Hippocampal formation (tissue), 2 donors: Measurements from ENCODE around the gene LZTFL1.

Source experiments
- DNase-seq, 2 donors: peaks; one replicate each; lab custom pipeline; 2025; lab: John Stamatoyannopoulos, UW

The LZTFL1 gene

DNA sequence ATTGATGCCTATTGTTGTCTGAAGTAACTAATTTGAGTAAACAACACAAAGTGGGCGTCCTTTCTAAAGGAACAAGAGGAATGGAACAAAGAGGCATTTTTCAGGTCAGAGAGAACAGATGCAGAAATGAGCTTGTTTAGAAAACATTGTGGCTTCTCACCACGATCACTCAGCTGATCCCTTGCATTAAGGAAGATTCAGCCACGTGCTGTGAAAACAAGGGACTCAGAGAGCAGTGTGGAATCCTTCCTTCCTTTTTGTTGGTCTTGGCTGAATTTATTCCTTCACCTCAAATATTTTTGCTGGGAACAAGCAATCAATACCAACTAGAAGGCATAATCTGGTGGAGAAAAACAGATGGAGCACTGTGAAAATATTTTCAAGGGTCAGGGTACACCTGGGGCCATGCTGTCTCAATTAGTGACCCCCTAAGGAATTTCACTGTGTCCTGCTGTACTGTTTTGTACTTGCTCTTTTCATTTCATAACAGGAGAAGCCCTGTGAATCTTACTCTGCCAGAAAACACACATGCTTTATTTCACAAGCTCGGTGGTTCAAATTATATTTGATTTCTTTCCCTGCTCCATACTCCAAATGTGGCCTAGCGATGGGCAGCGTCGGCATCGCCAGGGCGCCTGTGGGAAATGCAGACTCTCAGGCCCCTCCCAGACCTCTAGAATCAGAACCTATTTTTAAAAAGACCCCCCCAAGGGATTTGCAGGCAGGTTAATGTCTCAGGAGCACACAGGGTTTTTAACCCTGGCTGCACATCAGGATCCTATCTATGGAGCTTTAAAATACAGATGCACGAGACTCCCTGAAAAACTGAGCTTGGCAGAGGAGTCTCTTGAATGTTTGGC lies 34.0 kb downstream of the LZTFL1 start:
- peak in 1 of 2 donors; percentile 4 for DNase-seq

DNA sequence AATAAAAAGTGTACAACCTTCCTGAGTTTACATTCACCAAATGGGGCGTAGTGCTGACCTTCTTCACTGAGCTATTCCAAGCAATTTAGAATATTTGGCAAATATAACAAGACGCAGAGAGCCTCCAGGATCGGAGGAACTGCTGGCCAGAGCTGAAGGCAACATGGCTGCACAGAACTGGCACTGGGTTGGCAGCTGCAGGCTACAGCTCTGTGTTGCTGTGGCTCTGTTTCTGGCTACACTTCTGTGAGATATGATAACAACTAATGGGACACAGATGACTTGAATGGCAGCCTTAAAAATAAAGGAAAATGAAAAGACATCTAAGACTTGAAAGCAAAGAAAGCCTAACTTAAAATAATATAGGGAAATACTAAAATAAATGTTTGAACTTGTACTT lies 34.8 kb downstream of the LZTFL1 start:
- no peak for DNase-seq

DNA sequence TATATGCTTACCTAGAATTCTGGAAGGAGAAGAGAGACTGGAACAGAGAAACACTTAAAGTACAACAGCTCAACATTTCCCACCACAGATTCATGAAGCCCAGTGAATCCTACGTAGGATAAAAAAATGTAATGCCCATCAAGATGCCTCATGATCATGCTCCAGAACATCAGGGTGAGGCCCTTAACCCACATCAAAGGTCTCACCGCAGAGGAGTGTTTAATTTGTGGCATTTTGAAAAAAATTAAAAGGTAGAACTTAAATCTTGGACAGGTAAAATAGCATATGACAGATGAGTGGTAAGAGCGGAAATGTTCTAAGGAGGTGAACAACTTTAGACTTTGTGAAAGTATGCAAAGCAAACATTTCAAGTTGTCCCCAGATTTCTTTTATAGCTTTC lies 35.8 kb downstream of the LZTFL1 start:
- DNase-seq: no peak

DNA sequence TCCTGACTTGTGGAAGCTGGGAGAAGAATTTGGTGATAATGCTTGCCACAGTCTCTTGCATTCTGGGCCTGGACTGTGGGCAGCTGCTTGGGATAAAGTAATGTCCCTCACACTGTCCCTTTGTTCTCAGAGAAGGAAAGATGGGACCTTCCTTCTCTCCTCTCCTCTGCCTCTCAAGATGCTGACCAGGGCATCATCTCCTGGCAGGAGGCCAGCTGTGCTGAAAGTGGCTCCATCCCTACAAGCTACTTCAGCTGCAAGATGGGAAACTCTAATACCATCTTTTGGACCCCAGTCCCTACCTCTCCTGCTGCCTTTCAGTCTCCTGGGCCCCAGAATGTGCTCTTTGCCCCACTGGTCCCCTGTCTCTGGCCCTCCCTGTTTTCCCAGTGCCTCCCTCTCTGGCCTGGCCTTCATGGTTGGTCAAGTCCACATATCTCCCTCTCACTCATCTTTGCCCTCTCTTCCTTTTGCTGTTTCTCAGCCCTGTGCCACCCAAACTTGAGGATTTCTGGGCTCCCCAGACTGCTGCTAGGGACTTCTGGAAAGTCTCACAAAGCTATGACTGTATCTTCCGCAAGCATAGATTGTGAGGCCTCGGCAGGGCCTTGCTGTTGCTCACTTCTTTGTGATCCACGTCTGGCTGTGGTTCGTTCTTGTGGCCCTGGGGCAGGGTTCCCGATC lies 38.5 kb downstream of the LZTFL1 start:
- DNase-seq: no peak

DNA sequence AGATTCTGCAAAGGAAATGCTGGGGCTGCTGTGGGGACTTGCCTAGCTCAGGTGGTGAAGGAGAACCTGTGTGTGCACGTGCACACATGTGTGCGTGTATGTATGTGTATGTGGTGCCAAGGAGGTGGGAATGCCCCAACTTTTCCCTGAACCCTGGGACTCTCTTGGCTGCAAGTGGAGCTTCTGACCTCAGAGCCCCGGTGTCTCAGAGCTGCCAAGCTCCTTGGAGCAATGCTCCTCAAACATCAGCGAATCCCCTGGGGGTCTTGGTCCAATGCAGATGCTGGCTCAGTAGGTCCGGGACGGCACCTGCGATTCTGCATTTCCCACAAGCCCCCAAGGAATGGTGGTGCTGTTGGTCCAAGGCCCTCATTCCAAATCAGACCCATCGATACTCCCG lies 39.8 kb downstream of the LZTFL1 start:
- DNase-seq: no peak

DNA sequence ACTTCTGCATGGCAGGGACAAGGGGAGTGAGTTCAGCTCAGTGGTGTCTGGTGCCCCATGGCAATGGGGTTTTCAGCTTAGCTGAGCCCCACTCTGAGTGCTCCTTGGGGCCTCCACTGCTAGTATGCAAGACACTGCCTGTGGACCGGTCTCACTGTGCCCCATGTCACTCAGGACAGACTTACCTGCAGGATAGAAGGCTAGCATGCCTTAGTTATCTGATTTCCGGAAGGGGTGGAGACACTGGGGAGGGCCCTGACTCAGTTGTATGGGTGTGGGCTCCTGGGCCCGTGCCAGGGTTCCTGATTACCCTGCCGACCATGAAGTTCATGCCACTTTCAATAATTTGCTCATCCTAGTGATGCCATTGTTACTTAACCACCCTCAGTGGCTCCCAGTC lies 41.3 kb downstream of the LZTFL1 start:
- no peak for DNase-seq

DNA sequence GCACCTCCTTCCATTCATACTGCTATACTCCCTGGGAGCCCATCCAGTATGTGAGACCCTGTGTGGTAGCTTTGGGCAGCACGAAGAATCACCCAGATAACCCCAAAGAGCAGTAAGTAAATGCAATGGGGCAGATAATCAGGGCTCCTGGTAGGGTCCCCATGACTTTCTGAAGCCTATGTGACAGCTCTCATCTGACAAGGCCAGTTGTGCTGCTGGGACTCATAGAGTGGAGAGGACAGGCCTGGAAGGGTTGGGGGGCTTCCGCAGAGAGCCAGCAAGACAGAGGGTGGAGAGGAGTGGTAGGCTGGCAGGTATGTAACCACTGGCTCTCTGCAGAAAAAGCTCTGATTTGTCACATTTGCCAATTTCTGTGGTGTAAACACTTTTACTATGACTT lies 42.3 kb downstream of the LZTFL1 start:
- DNase-seq: no peak

DNA sequence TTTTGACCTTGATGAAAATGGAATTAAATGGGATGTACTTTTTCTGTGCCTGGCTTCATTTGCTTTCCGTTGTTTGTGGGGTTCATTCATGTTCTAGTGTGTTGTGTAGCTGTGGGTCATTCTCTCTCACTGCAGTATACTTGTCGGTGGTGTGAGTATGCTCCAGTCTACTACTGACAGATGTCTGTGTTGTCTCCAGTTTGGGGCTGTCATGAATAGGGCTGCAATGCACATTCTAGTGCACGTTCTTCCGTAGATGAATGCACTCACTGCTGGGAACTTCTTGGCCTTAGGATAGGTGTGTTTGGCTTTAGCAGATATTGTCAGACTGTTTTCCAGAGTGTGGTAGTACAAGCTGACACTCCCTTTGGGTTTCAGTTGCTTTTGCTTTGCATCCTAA lies 43.9 kb downstream of the LZTFL1 start:
- DNase-seq: no peak

DNA sequence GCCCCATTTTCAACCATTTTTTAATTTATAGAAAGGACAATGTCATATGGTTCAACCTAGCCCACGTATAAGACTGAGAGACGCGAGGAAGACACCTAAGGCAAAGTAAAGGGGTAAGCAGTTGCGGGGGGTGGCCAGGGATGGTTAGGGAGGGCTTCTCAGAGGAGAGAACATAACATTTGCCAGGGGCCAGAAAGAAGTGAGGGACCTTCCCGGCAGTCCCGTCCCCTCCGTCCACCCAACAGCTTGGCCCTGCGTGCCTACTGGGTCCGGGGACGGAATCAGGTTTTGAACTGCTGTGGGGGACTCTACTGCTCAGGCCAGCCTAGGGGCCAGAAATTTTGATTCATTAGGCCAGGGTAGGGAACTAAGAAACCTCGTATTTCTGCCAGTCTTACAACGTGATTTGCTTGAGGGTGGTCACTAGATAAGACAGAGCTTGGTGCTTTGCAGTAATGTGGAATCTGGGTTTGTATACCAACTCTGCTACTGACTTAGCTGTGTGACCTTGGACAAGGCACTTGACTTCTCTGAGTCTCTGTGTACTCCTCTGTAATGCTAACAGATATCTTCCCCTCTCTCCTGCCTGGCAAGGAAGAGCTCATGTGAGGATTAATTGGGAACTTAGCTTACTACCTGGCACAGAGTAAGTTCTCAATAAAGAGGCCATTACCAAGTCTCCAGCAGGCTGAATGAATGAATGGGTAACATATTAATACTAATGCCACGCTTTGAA lies 44.8 kb downstream of the LZTFL1 start:
- no peak for DNase-seq

DNA sequence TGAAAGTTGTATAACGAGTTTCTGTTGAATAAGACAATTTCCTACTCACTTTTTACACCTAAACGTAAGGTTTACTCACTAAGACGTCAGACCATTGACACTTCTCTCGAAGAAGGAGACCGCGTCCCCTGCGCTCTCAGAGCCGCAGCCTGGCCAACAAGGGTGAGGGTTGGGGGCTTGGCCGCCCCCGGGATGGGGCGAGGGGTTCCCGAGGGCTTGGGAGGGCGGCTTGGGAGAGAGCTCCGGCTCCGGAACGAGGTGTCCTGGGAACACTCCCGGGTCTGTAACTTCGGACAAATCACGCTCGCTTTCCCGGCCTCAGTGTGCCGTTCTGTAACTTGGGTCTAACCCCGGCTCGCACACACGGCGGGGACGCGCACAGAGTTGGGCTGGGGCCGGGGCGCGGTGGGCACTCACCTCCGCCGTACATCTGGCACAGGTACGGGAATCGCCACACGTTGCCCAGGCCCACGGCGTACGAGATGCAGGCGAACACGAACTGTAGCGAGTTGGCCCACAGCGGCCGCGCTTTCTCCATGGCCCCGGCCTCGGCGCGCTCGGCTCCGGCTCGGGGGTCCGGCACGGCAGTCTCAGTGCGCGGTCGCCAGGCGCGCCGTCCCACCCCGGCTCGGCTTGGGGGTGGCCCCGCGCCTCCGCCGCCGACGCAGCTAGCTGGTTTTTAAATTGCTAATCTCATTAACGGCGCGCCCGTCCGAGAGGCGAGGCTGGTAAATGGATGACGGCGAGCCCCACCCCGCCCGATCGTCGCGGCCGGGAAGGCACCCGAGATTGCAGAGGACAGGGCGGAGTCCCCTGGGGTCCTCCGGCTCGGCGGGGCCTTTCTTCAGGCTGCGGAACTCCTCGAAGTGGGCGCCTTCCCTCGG lies 45.8 kb downstream of the LZTFL1 start, which contains the start of gene SLC6A20:
TSS of gene SLC6A20 (minus strand) at position 655 of the 884 bp plus-strand sequence. CDS start at position 538, 117 bp downstream.
- DNase-seq: no peak

DNA sequence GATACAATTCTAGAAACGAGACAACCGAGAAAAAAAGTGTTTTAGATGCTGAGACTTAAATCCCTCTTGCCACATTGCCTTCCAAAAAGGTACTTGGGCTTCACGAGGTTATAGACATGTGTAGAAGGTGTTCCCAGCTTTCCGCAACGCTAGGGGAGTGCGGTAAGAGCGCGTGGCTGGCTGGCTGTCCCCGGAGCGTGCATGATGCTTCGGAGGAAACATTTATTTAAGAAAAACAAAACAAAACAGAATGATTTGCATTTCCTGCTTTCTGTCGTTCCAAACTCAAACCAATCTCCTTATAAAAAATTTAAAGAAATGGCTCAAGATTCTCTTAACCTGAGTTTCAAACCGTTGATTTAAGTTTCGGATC lies 46.4 kb downstream of the LZTFL1 start:
- no peak for DNase-seq

DNA sequence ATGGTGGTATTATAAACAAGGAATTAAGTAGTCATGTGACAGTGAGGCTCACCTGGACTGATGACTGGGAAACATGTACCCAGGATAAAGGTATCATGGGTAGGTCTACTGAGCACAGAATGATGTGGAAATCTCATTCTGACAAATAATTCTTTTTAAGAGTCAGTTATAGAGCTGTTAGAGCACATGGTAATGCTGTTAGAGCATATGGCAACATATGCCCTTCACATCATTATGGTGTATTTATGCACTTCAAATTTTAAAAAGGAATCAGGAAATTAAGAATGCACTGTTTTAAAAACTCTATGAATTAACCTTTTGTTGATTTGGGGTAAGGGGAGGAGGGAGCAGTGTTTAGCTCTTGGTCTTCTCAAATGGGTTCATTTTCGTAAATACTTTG lies 47.3 kb downstream of the LZTFL1 start:
- no peak for DNase-seq

DNA sequence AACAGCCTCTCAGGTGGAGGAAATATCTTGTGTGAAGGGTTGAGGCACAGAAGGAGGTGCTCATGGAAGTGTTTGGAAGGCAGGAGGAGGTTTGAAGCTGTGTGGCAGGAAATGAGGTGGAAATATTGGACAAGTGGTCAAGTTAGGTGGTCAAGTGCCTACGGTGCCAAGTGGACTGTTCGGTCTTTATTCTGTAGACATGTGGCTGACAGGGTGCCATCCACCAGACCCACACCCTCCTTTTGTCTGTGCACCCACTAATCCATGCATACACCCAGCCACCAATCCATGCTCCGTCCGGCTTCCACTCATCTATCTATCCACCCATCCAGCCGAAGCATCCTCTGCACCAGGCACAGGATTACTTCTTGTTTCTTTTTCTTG lies 47.8 kb downstream of the LZTFL1 start:
- no peak for DNase-seq

DNA sequence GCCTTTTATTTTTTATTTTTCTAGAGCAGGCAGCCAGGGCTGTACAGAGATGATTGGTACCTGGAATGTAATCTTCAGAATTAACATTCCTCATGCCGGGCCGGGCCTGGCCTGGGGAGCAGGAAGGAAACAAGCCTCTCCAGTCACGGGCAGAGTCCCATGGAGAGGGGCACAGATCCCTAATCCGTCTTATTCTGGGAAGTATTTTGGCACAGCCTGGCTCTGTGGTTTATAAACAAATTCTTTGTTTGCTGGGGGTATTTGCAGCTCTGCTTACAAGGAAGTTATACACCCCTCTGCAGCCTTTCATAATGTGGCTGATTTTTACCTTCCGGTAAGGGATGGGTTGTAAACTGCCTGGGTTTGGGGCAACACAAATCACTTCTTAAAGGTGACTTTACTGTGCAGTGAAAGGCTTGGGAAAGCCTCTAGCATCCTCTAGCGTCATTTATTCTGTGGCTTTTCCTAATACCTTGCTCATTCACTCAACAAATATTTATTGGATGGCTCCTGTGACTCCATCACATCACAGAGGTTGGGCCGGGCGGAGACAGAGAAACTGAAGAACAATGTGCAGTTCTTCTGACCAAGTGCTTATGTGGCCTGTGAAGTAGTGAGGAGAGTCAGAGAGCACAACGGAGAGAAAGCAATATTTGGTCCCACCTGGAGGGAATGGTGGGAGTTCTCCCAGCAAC lies 48.3 kb downstream of the LZTFL1 start:
- no peak for DNase-seq

DNA sequence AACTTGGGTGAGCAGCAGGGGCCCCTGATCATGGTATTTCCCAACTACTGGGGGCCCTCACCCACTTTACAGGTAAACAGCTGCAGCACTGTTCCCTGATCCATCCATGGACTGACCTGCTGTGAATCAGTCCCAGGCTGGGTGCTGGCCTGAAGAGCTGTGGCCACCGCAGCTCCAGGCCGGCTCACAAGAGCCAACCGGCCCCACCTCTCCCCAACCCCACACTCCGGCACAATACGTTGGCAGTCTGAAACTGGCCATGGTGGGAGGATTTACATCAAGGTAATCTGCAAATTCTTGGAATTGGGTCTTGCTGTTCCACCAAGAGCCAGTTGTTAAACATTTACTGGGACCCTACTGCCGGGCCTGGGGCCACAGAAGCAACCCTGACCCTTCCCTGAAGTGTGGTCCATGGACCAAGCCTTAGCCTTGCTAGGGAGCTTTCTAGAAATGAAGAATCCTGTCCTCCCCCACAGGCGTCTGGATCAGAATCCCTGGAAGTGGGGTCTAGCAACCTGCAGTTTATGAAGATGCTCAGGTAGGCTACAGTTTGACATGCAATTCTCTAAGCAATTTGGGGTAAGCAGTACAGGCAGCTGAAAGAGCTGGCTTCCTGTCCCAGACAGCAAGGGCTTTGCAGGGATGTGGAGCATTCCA lies 49.3 kb downstream of the LZTFL1 start:
- DNase-seq: no peak

DNA sequence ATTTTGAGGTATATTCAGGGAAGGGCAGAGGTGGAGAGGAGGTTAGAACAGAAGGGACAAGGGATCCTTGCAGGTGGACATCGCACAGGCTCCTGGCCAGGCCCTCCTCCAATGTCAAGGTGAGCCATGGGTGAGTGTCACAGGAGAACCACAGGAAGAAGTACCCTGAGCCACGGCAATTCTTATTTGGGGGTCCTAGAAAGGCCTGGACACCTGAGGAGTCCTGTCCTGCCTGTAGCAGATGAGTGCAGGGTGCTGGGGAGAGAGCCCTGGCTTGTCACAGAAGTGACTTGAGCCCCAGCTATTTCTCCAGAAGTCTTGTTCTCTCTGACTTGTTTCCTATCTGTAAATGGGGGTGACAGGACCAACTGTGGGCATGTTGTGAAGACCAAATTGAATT lies 49.9 kb downstream of the LZTFL1 start:
- DNase-seq: no peak

DNA sequence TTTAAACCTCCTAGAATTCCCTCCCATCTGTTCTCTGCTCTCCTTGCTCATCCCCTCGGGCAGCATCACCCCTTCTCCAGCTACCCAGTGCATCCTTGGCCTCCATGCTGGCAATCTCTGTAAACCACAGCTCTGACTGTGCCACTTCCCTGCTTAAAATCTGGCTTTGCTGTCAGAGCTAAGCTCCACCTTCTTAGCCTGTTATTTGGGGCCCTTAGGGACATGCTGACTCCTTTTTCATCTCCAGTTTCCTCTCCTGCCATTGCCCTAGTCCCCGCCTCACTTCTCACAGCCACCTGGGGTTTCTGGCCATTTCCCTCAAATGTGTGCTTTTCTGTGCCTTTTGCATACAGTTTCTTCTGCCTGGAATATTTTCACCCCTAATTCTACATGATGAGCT lies 51.3 kb downstream of the LZTFL1 start:
- no peak for DNase-seq

DNA sequence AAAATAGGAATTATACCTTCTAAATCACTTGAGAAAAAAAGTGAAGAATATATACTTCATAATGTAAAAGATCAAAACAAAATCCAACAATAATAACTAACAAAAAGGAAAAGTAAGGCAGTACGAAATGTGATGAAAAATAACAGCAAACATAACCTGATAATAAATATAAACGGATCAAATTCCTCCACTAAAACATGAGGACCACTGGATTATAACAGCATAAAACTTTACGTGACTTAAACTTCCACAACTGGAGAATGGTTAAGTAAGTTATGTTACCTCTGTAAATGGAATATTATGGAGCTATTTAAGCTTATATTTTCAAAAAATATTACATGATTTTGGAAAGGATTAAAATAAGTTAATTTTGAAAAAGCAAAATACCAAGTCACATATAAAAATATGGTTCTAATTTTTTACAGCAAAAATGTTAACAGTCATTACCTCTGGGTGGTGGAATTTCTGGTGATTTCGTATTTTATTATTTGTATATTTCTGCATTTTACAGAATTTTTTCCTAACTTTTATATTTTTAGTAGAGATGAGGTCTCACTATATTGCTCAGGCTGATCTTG lies 52.6 kb downstream of the LZTFL1 start:
- DNase-seq: no peak

DNA sequence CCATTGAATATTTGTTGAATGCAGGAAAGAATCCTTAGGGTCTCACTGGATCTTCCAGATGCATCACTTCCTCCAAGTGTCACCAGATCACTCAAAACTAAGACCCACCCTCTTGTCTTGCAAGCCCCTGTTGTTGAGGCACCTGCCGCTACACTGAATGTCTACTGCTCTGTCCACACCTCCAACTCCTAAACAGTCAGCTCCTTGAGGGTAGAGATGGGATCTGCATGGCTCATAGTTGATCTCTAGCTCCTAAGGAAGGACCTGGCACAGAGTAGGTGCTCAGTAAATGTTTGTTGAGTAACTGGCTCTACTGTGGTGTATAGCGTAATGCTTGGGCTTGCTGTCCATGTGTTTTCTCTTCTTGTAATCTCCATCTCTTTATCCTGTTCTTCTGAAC lies 54.4 kb downstream of the LZTFL1 start:
- DNase-seq: no peak

DNA sequence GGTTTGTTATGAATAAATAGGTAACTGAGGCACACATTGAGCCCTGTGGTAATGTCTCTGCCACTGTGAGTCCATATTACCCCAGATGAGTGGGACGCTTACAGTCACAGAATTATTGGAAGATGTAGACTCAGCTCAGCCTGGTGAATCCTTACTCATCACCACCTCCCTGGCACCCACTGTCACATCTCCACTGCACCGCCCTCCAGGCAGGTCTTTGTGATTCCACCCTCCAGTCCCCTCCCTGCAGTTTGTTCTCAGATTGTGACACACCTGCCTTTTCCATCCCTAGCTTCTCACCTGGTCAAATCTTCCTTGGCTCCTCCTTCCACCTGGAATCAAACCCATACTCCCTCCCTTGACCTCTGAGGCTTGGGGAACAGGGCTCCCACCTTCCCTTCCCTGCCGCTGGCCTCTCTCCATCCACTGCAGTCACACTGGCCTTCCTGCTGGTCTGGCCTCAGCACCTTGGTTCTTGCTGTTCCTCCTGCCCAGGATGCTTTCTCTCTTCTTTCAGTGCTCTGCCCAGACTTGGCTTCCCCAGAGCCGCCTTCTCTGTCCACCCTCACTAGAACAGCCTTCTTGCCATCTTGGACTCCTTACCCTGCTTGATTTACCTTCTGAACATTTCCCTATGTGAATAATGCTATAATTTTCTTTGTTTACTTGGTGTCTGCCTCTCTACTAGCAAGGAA lies 55.0 kb downstream of the LZTFL1 start:
- DNase-seq: no peak
